ENCODE results near the gene TMEM60.
A peak's percentile ranks its signal among the peaks of the same experiment; 100 is the strongest.

TMEM60 gene

GRCh38 chr7:77766801-77767605 lies 31.2 kb downstream of the TMEM60 start:
- DNase-seq = no peak

DNA sequence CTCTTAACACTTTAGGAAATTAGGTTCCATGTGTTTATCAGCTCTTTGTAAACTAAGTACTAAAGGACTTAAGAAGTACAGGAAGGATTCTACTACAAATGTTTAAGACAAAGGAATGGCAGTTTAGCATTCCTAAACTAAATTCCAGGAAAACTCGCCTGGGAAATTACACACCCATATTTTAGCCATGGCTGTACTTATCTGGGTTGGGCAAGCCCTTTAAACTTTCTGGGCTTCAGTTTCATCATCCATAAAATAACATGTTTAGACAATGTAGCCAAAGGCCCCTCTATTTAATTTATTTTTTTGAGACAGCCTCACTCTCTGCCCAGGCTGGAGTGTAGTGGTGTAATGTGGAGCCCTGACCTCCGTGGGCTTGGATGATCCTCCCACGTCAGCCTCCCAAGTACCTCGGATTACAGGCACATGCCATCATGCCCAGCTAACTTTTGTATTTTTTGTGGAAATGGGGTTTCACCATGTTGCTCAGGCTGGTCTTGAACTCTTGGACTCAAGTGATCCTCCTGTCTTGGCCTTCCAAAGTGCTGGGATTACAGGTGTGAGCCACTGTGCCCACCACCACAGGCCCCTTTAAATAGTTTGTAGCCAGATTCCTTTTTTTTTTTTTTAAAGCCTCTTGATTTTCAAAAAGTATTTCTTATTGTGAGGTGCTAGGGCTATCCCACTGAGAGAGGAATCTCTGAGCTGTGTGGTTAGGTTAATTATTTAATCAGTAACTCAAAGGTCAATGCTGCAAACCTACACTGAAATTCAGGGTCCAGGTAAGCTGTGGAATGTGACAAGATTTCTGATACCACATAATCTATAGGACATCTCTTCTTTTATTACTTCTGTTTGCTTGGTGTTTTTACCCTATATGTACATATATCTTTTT lies 32.1 kb downstream of the TMEM60 start:
- DNase-seq = no peak

DNA sequence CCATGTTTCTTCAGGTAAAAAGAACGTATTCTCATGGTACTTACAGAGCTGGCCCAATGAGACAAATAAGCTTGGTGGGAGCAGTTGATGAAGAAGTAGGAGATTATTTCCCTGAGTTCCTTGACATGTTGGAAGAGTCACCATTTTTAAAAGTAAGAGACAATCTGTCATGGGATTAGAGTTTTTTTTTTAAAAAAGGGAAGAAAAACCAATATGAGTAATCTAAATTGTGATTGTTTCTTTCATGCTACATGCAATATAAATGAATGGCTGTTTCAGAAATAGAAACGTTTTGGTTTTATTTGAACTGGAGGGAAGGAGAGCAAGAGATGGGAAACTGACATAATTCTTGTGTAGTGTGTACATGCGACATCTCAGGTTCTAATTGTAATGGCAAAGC lies 32.8 kb downstream of the TMEM60 start:
- DNase-seq = no peak

DNA sequence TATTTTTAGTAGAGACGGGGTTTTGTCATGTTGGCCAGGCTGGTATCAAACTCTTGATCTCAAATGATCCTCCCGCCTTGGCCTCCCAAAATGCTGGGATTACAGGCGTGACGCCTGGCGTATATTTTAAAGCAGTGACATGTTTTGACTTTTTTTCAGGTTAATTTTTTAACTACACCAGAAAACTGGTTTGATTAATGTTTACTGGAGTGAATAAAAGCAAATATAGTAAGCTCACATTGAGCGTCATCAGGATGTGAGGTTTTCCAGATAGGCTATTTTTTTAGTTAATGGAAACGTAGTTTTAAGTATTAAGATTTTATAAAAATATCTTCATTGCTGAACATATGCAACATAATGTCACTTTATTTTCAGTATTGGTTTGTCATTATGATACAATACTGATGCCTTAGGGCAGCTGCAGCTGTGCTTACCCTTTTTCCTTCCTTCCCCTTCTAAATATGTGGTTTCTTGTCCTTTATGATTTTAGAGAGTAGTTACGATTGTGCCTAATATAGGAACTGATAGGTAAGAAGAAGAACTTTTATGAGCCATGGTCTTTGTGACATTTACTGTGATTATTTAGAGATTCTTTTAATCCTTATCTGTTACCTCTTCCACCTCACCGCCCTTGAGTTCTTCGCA lies 37.3 kb downstream of the TMEM60 start:
- DNase-seq = peak in 1 of 2 experiments; percentile 20

GRCh38 chr7:77759294-77759889 lies 38.8 kb downstream of the TMEM60 start:
- DNase-seq = peak; percentile 47 to 49

DNA sequence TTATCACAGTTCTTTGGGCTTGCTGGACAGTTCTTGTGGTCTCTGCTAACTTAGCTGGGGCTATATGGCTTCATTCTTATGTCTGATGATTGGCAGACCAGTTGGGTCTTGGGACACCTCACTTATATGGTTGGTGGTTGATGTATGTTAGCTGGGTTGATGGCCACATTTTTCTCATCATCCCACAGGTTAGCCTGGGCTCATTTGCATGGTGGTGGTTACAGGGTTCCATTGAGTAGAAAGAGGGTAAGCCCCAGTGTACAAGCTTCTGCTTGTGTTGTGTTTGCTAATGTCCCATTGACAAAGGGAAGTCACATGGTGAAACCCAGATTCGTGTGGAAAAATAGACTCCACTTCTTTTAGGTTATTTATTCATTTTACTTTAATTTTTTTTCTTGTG lies 40.6 kb downstream of the TMEM60 start:
- no peak for DNase-seq

DNA sequence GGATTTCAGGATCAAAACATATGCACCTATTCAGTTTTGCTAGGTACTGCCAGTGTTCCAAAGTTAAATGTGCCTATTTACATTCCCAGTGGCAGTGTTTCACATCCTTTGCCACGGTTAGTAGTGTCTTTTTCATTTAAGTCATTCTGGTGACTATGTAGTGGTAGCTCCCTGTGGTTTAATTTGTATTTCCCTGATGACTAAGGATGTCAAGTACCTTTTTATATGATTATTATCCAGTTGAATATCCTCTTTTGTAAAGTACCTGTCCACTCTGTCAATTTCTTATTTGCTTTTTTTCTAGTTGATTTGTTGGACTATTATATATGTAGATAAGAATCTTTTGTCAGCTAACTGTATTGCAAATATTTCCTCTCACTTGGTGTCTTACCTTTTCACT lies 45.1 kb downstream of the TMEM60 start:
- no peak for DNase-seq

- peak; percentile 95 to 99 for DNase-seq
Observed at GRCh38 chr7:77752016-77752415, 46.2 kb downstream of the TMEM60 start.

GRCh38 chr7:77747718-77748117 lies 50.5 kb downstream of the TMEM60 start:
- DNase-seq = no peak

DNA sequence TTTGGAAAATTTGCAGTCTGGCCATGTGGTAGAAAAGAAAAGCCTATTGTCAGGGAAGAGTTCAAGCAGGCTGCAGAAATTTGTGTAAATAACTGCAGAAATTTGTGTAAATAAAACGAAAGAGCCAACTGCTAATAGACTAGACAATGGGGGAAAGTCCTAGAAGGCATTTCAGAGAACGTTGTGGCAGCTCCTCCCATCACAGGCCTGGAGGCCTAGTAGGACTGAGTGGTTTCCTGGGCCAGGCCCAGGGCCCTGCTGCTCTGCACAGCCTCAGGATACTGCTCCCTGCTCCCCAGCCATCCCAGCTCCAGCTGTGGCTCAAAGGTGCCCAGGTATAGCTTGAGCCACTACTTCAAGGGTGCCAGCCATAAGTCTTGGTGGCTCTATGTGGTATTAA lies 51.1 kb downstream of the TMEM60 start:
- no peak for DNase-seq

- DNase-seq = no peak
Observed at GRCh38 chr7:77746824-77747165, 51.4 kb downstream of the TMEM60 start.

GRCh38 chr7:77746164-77746823 lies 51.9 kb downstream of the TMEM60 start:
- no peak for DNase-seq

- no peak for DNase-seq
Observed at GRCh38 chr7:77745746-77746145, 52.5 kb downstream of the TMEM60 start.
